K562 (cell line): ENCODE data around the gene YES1. TPM values are rescaled to one million over a fixed set of nuclear protein-coding genes. Genes with fewer than 3 reads are reported as not detected.

Source experiments
- ARID3A ChIP-seq: IDR thresholded peaks from 2 replicates; pipeline ENCODE4 v1.6.1; 2012; ENCODE audit warnings: low read depth, low read length, improper control_type of control experiment, borderline replicate concordance
- BCLAF1 ChIP-seq, 2 experiments: fragments of 450-650 bp in 1 of 2; IDR thresholded peaks; 2 replicates each; pipeline ENCODE4 v1.6.1; 2011 to 2017; ENCODE audit warnings: low read depth in 2 of 2, antibody characterized with exemption in 1 of 2, borderline replicate concordance in 1 of 2, low read length in 1 of 2, mild to moderate bottlenecking in 1 of 2, mixed read lengths in 1 of 2; ENCODE audit not compliant: control insufficient read depth in 1 of 2
- DACH1 ChIP-seq: fragments of 450-650 bp; IDR thresholded peaks from 2 replicates; pipeline ENCODE4 v1.6.1; 2018; ENCODE audit not compliant: partially characterized antibody
- EP400 ChIP-seq: fragments of 450-650 bp; IDR thresholded peaks from 2 replicates; pipeline ENCODE4 v1.6.1; 2017; ENCODE audit warnings: antibody characterized with exemption, mild to moderate bottlenecking, moderate library complexity
- FIP1L1 ChIP-seq: fragments of 200-400 bp; formaldehyde crosslinking; IDR thresholded peaks from 2 replicates; pipeline ENCODE4 v1.6.1; 2018; ENCODE audit warnings: mild to moderate bottlenecking, low read depth, low read length; ENCODE audit not compliant: poor library complexity, severe bottlenecking
- GATAD2A ChIP-seq: fragments of 450-650 bp; IDR thresholded peaks from 2 replicates; pipeline ENCODE4 v1.6.1; 2017
- HLTF ChIP-seq: fragments of 450-650 bp; IDR thresholded peaks from 2 replicates; pipeline ENCODE4 v1.6.1; 2016
- HMG20B ChIP-seq: fragments of 250-450 bp; sonication (Bioruptor Pico); IDR thresholded peaks from 2 replicates; pipeline ENCODE4 v1.5.0; 2021; ENCODE audit warnings: mild to moderate bottlenecking
- MCM2 ChIP-seq: fragments of 450-650 bp; IDR thresholded peaks from 2 replicates; pipeline ENCODE4 v1.6.1; 2017; ENCODE audit warnings: low read depth, mild to moderate bottlenecking
- MYNN ChIP-seq, 2 experiments: sonication (generic); formaldehyde crosslinking in 1 of 2; IDR thresholded peaks; 2 replicates each; pipeline versions ENCODE4 v1.5.0 to v1.6.1; 2016 to 2020; ENCODE audit warnings: antibody characterized with exemption in 1 of 2, missing genetic modification reagents in 1 of 2
- NCOR1 ChIP-seq: fragments of 450-650 bp; IDR thresholded peaks from 2 replicates; pipeline ENCODE4 v1.6.1; 2016; ENCODE audit warnings: mild to moderate bottlenecking, moderate library complexity
- POLR2AphosphoS2 ChIP-seq: IDR thresholded peaks from 2 replicates; pipeline ENCODE4 v1.6.1; 2012; ENCODE audit warnings: low read length, improper control_type of control experiment
- RFX7 ChIP-seq: fragments of 250-450 bp; sonication (Bioruptor Pico); IDR thresholded peaks from 2 replicates; pipeline ENCODE4 v1.5.1; 2021; ENCODE audit warnings: mild to moderate bottlenecking
- SP2 ChIP-seq: IDR thresholded peaks from 2 replicates; pipeline ENCODE4 v1.6.1; 2011; ENCODE audit warnings: mild to moderate bottlenecking, low read depth, low read length, moderate library complexity; ENCODE audit not compliant: poor library complexity, severe bottlenecking; ENCODE audit errors: extremely low read depth
- SPI1 ChIP-seq: IDR thresholded peaks from 2 replicates; pipeline ENCODE4 v1.6.1; 2011; ENCODE audit warnings: low read depth, low read length, control low read depth, borderline replicate concordance
- TAF9B ChIP-seq: fragments of 450-650 bp; IDR thresholded peaks from 2 replicates; pipeline ENCODE4 v1.6.1; 2018; ENCODE audit warnings: mild to moderate bottlenecking; ENCODE audit not compliant: partially characterized antibody
- TBP ChIP-seq: optimal IDR thresholded peaks from 2 replicates; pipeline ENCODE3; 2011; ENCODE audit warnings: low read depth, low read length, improper control_type of control experiment
- ZC3H11A ChIP-seq: IDR thresholded peaks from 2 replicates; pipeline ENCODE4 v1.6.1; 2012; ENCODE audit warnings: low read depth, low read length, improper control_type of control experiment
- ZNF740 ChIP-seq, 3 experiments: fragments of 200-800 bp in 1 of 3; sonication (Bioruptor generic) in 1 of 3; sonication (generic) in 1 of 3; formaldehyde crosslinking in 1 of 3; IDR thresholded peaks; 2 replicates each; pipeline versions ENCODE4 v1.6.1 to v1.8.0; 2016 to 2022; ENCODE audit warnings: mild to moderate bottlenecking in 2 of 3, missing compliant biosample characterization in 2 of 3, missing genetic modification characterization in 2 of 3, missing genetic modification reagents in 1 of 3
- ZNF778 ChIP-seq: fragments of 450-650 bp; formaldehyde crosslinking; IDR thresholded peaks from 2 replicates; pipeline ENCODE4 v1.4.0; 2020; ENCODE audit warnings: mild to moderate bottlenecking, moderate library complexity
- ZNF79 ChIP-seq: fragments of 250-450 bp; sonication (Bioruptor Pico); IDR thresholded peaks from 2 replicates; pipeline ENCODE4 v1.4.0; 2020; ENCODE audit warnings: low read depth, mild to moderate bottlenecking, moderate library complexity
- polyA plus RNA-seq, 8 experiments: library from polyadenylated mRNA; depleted of rRNA in 4 of 8; stranded (reverse) in 5 of 8; unstranded in 3 of 8; fragments of >200 nt; fragmentation: Nextera tagmentation in 2 of 8; fragmentation: Illumina TruSeq in 1 of 8; extraction: Ambion mirVana in 2 of 8; extraction: Trizol in 1 of 8; gene quantifications; 2 replicates each; pipeline versions ENCODE4 v1.2.1 to v1.2.3, GENCODE V29; 2011 to 2014; ENCODE audit warnings: inconsistent platforms in 1 of 8, missing spikeins in 1 of 8
- total RNA-seq, 7 experiments: library from RNA; depleted of rRNA in 6 of 7; stranded (reverse); fragments of >200 nt in 6 of 7; fragmentation: Illumina TruSeq in 2 of 7; extraction: Trizol in 2 of 7; gene quantifications; 2 replicates each; pipeline versions ENCODE4 v1.2.1 to v1.2.3, GENCODE V29; 2011 to 2021; ENCODE audit warnings: low replicate concordance in 1 of 7
- TF ChIP-seq, protein P1 (sequence below): sonication (generic); formaldehyde crosslinking; IDR thresholded peaks from 2 replicates; pipeline ENCODE4 v1.9.0; 2022; ENCODE audit warnings: mild to moderate bottlenecking, missing genetic modification reagents

The YES1 gene
- total and polyA plus RNA-seq, 9 of the 15 experiments (the other 6 are each of a cell fraction or from before 2014, with no cell fraction given), result 37.2 to 115 (median 77.7) TPM

- TF ChIP-seq ARID3A (no peak), HMG20B (no peak), RFX7 (no peak), BCLAF1 (IDR thresholded peaks at IDR 0.05; ENCODE audit: borderline replicate concordance in 1 of 2, control insufficient read depth in 1 of 2, low read depth in 2 of 2, low read length in 1 of 2) (no peak), NCOR1 (peak; percentile 67), ZNF79 (CRISPR knock-in tag) (no peak), POLR2AphosphoS2 (no peak), SPI1 (0 out of 2 replicates have a peak, but pooled peaks have one; percentile 1), MCM2 (no peak), TAF9B (no peak), GATAD2A (no peak), DACH1 (no peak), TBP (peak; percentile 15), EP400 (peak; percentile 45), ZNF778 (CRISPR knock-in tag) (no peak), FIP1L1 (no peak), MYNN (IDR thresholded peaks at IDR 0.05) (no peak), MYNN (CRISPR knock-in tag; IDR thresholded peaks at IDR 0.05) (no peak), ZC3H11A (no peak), SP2 (no peak), HLTF (no peak), ZNF740 (CRISPR knock-in tag; IDR thresholded peaks at IDR 0.05) (no peak), ZNF740 (tag; IDR thresholded peaks at IDR 0.05) (no peak)
- TF ChIP-seq, protein P1, sequence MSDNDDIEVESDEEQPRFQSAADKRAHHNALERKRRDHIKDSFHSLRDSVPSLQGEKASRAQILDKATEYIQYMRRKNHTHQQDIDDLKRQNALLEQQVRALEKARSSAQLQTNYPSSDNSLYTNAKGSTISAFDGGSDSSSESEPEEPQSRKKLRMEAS (CRISPR knock-in tag), result no peak
These were observed 29.8 kb upstream of the YES1 start (continued) for GRCh38 chr18:841647-842370.
